SIG-M5 treated with dmso at 0.1 percent for 504 hours (cell line): ENCODE results near the gene CDK17.
A peak's percentile ranks its signal among the peaks of the same experiment; 100 is the strongest.
"Not testable (repeated sequence)": the region's sequence is repeated elsewhere in the genome, so short reads cannot be mapped to it uniquely, and the experiment has no call there.

Experiments used
- DNase-seq: peaks from one replicate; lab custom pipeline; 2025; ENCODE audit not compliant: unreplicated experiment; lab: John Stamatoyannopoulos, UW

CDK17 gene

DNA sequence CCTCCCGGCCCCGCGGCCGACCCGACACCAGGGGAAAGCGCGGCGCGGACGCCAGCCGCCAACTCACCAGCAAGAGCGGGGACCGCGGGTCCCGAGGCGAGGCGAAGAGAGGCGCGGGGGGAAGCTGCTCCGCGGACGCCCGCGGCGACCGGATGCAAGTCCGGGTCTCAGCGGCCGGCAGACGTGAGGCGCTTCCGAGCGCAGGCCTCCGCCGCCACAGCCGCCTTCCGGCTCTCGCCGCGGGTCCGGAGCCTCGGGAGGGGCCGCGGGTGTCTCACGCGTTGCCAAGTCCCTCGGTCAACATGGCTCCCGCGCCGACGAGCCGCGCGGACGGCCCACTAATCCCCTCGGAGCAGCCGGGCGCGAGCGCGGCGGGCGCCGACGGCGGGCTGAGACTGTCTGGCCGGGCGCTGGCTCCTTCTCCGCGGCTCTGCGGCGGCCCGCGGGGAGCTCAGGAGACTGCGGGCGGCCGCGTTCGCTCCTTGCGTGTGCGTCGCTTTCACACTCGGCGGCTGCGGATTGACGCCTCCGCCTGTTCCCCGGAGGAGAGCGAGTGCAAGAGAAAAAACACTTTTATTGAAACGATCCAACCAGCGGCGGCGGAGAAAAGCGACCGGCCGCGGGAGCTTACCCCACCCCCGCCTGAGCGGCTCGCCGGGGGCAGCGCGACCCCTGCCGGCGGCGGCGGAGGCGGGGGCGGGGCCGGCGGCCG lies at the start of gene CDK17:
Gene CDK17, minus strand, starts transcription at position 521 of the 712 bp plus-strand sequence. CDS start 65,603 bp downstream, outside the sequence.
- DNase-seq = peak; percentile 77

DNA sequence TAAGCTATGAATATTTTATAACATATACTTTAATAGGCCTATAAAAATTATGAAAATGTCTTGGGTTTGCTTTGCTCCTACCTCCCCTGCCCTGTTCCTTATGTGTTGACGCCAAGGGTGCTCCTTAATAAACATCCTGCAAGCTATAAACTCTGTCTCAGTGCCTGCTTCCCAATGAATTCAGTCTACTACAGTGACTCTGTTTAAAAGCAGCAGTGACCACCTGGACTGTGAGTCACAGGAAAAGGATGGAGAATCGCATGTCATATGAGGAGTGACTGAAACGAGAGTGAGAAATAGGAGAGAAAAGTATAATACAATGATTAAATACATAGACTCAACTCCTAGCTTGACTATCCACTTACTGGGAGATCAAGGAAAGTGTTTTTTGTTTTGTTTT lies 48.1 kb upstream of the CDK17 start:
- no peak for DNase-seq

DNA sequence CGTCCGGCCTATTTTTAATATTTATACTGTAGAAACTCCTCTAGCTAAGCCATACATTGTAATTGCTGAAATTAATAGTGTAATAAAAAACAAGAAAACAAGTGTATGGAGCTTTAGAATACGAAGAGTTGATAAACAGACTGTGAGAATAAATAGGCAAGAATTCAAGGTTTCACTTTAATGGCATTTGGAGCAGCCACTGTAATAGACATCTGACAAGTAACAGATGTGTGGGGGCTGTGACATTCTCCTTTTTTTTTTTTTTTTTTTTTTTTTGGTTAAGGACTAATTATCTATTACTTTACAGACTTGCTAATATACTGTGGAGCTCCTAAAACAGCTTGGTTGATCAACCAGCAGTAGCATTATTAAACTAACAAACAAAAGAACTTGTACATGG lies 47.0 kb upstream of the CDK17 start:
- no peak for DNase-seq

DNA sequence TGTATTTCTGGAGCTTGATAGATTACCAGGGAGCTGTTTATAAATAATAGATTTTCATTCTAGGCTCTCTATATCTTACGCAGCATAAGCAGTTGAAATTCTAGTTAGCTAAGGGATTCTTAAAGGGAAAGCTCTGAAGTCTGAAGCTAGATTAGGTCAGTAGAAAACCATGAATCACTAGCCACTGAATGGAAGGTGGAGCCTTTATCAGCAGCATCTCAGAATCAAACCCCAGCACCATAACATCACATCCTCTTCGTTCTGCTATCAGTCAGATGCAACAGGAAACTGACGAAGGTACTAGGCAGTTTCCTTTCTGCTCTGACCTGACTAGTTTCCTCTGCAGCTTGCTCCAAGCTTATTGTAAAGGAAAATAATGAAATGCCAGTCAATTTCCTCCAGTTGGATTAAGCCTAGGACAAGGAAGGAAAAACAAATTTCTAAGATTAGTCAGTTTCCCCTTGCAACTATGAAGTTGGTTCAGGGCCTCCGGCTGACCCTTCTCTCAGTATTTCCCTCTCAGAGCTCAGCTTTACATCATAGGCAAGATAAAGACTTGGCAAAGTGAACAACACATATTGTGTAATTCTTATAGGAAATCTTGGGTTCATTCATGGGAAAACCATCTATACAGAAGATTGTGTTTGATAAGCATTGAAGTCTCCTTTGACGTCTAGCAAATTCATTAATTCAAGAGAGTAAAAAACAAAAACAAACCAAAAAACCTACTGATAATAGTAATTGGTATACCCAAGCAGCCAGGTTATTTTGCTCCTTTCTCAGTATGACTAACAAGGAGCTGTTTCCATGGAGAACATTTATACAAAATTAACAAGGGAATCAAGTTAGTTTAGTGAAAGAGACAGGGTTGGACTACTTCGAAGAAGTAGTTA lies 45.7 kb upstream of the CDK17 start:
- DNase-seq = peak; percentile 31

DNA sequence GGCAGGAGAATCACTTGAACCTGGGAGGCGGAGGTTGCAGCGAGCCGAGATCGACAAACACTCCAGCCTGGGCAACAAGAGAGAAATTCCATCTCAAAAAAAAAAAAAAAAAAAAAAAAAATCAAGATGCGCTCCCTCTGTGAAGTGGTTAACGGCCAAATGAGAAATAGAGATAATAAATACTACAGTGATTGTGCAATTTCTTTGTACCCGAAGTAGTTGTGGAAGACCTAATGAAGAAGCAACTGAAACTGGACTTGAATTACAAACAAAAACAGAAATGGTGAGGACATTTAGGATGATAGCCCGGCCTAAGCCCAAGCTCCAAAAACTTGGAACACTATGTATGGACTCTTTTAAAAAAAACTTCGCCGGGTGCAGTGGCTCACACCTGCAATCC lies 44.2 kb upstream of the CDK17 start:
- DNase-seq = no peak

DNA sequence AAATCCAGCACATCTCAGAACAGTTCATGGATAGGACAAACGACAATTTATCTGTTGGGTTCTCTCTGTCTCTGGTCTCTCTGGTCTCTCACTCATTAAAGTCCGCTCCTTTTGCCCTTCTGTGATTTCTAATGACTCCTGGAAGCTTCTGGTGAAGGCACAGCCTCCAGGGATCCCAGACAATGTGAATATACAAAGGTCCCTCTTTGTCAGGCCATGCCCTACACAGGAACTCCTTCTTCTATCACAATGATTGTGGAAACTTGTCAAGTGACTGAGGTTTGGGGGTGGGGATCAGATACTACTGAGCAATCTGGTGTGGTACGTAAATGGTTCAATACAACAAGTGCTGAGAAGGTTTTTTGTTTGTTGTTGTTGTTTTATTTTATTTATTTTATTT lies 42.7 kb upstream of the CDK17 start:
- DNase-seq = no peak

DNA sequence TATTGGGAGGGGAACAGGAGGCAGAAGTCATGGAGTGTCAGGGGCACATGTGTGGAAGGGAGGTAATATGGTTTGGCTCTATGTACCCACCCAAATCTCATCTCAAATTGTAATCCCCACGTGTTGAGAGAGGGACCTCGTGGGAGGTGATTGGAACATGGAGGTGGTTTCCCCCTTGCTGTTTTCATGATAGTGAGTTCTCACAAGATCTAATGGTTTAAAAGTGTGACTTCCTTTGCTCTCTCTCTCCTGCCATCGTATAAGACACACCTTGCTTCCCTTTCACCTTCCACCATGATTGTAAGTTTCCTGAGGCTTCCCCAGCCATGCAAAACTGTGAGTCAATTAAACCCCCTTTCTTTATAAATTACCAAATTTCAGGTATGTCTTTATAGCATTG lies 41.6 kb upstream of the CDK17 start:
- no peak for DNase-seq

DNA sequence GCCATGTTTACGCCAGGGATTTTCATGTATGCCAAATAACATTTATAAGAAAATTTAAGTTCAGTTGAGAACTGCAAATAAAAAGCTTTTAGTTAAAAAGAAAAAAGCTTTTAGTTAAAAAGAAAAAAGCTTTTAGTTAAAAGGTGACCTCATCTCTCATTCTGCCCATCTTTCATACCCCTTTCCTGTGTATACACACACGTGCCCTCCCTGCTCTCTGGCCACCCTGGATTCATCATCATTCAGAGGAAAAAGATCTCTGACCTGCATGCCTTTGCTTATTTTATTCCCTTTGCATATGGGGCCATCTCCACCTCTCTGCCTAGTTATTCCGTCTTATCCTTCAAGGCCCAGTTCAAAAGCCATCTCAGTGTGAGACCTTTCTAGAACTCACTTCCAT lies 38.1 kb upstream of the CDK17 start:
- DNase-seq = no peak

DNA sequence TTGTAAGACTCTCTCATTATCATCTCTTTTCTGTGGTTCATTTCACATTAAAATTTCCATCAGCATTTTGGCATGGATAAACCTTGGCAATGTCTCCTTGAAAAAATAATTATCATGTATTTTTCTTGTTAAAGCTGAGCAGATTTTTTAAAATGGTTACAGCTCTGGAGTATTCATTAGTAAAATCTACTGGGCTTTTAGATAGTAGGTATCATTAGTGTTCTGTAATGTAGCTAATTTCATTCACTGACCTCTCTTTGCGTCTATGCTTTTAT lies 36.9 kb upstream of the CDK17 start:
- no peak for DNase-seq

DNA sequence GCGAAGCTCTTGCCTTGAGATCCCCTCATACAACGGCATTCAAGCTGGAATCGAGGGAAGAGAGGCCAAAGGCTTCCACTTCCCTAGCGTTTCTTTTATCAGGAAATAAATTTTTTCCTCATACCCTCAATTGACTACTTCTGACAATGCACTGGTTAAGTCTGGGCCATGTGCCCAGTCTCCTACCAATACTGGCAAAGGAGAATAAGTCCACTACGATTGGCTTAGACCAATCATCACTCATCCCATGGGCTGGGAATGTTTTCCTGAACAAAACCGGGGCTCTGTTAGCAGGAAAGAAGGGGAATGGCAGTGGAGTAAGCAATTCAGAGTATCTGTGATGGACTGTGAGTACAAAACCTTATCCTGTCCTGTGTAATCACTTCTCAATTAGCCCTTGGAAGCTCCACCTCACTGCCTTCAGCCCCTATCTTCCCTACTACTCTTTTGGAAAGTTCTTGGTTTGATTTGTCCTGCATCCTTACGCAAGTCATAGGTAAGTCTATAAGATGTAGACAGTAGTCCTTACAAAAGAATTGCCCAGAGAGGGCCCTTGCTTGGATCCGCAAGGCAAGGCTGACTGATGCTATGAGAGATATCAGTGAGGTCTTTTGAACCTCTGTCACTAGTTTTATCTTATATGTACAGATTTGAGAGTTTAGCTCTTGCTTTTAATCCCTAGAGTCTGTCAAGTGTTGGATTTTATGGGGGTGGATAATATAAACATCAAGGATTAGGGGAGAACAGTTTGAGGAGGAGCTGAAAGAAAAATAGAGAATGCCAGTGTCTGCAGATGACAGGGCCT lies 36.3 kb upstream of the CDK17 start:
- no peak for DNase-seq

DNA sequence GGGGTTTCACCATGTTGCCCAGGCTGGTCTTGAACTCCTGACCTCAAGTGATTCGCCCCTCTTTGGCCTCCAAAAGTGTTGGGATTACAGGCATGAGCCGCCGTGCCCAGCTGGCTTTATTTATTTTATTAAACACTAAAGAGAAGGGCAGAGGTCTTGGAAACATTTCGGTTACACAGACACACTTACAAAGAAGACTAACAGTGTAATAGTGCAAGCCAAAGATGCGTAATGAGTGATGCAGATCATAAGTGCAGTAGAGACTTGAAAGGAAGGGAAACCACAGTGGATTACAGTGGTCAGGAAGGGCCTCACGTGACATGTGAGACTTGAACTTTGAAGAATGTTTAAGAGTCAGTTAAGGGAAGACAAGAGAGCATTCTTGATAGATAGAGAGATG lies 33.9 kb upstream of the CDK17 start:
- DNase-seq = peak; percentile 70

DNA sequence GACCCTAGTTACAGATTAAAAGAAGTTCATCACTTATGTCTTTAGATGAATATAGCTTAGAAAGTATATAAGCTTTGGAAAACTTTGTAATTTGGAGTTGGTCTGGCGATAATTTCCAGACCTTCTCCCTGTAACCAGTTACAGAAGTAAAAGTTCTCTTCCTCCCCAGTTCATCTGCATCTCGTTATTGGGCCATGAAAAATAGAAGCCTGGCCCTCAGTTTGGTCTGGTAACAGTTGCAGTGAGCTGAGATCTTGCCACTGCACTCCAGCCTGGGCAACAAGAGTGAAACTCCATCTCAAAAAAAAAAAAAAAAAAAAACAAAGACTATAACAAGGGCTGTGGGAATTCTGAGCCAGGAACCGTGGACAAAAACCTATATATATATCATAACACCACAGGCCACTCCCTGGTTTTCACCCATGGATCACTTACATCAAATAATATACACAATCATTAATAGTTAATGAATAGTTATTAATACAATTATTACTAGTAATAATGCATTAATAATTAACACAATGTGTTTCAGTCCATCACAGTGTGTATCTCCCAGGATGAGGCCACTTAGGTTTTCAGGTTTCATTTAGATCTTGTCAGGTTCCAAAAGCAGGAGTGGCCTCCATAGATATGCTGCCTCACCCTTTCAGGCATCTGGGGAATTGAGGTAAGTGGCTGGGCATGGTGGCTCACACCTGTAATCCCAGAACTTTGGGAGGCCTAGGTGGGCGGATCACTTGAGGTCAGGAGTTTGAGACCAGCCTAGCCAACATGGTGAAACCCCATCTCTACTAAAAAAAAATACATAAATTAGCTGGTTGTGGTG lies 32.5 kb upstream of the CDK17 start:
- DNase-seq = not testable (repeated sequence)

DNA sequence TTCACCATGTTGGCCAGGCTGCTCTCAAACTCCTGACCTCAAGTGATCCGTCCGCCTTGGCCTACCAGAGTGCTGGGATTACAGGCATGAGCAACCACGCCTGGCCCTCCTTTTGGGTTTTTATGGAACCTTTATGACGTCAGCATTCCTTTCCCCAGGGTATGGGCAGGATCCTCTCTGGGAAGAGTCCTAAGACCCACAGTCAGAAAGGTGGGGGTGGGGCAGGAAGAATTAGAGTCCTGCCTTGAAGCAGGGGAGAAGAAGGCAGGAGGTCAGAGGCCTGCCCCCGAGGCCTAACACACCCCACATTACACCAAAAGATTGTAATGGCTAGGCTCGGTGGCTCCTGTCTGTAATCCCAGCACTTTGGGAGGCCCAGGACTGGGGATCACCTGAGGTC lies 30.8 kb upstream of the CDK17 start:
- no peak for DNase-seq

DNA sequence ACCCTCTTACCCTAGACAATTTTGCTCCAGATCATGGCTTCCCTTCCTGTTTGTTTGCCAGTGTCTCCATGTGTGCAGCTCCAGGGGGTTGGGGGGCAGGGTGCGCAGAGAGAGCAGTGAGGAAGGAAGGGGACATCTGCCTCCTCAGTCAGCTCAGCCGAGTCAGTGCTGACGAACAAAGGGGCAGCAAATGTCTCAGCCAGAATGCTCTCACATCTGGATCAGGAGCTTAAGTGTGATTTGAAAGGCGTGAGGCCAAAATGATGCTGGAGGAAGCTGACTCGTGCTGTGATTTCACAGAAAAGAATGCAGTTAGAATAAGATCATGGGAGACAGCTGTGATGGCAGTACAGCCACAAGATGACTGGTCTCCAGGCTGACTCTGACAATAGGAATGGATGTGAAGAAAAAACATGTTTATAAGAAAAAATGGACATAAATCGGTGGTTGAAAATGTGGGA lies 27.1 kb upstream of the CDK17 start:
- DNase-seq = no peak

DNA sequence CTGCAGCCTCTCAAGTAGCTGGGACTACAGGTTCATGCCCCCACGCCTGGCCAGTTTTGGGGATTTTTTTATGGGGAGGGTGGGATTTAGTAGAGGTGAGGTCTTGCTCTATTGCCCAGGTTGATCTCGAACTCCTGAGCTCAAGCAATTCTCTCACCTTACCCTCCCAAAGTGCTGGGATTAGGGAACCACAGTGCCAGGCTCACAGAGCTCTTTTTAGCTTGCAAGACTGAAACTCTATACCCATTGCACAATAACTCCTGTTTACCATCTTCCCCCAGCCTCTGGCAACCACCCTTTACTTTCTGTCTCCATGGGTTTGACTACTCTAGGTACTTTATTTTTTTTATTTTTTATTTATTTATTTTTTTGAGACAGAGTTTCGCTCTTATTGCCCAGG lies 25.7 kb upstream of the CDK17 start:
- DNase-seq = peak; percentile 44

DNA sequence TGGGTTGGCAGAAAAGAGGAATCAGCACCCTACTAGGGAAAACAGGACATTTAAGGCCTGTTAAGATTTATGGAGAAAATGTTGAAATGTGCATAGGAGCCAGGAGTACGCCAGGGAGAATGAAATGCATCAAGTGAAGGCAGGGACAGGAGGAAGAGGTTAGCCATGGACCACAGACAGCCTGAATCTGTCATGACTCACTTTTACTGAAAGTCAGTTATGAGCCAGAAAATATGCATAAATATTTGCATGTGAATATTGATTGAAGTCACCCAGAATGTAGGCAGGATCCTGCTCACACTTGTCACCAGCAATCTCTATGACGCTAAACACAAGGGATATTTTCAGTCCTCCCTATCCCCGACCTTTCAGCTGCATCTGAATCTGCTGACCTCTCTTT lies 25.1 kb upstream of the CDK17 start:
- no peak for DNase-seq

DNA sequence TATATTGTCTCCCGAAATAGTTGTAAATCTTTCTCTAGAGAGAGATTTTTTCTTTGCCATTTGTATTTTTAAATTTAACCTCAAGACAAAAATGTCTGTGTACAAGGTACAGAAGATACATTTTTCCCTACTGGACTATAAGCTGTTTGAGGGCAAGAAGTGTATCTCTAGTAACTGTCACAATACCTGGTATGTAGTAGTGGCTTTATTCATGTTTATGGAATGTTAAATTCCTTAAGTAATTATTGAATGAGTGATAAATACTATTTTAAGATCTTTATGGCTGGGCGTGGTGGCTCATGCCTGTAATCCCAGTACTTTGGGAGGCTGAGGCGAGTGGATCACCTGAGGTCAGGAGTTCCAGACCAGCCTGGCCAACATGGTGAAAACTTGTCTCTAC lies 24.4 kb upstream of the CDK17 start:
- DNase-seq = no peak

DNA sequence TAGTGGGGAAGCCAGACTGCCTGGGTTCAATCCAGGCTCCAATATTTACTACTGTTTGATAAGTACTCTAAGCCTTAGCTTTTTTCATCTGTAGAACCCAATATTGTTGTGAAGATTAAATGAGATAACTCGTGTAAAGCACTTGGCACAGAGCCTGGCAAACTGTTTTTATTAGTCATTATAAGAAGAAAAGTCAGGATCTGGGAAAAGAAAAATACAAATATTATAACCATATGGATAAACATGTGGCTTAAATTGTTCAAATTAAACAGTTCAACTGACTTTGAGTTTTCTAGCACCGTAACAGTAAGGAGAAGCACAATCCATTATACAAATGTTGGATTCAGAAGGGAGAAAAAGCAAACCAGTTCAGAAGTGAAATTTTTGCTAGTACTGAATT lies 22.0 kb upstream of the CDK17 start:
- DNase-seq = no peak

DNA sequence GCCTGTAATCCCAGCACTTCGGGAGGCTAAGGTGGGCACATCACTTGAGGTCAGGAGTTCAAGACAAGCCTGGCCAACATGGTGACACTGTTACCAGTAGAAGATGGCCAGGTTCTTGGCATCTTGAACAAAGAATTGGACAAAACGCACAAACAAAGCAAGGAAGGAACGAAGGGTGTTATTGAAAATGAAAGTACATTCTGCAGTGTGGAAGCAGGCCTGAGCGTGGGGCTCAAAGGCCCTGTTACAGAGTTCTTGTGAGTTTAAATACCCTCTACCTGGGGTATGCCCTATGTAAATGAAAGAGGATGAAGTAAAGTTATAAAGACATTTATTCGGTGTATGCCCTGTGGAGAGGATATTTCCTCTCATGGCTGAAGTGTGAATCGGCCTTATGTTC lies 20.8 kb upstream of the CDK17 start:
- DNase-seq = no peak

DNA sequence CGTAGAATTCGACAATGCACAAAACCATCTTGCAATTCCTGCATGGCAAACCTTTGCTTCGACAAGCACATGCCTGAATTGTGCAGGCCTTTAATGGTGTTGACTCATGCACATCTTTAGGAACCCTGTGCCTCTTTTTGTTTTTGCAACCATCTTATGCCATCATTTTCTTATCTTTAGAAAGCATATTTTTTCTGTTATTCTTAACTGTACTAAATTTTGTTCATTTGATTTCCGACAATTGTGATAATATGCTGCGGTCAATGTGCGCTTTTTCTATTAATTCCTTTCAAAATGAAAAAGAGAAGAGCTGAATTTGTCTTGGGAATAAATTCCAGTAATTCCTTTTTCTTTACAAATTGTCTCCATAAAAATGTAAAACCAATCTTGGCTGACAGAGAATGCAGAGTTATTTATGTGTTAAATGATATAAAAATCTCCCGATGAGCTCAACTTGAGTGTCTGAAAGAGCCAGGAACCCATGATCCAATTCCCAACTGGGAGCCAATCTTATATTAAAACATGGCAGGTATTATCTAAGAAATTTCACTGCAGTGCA lies 20.1 kb upstream of the CDK17 start:
- no peak for DNase-seq
